ENCODE measurements around the gene KCNQ5.

KCNQ5 gene

DNA sequence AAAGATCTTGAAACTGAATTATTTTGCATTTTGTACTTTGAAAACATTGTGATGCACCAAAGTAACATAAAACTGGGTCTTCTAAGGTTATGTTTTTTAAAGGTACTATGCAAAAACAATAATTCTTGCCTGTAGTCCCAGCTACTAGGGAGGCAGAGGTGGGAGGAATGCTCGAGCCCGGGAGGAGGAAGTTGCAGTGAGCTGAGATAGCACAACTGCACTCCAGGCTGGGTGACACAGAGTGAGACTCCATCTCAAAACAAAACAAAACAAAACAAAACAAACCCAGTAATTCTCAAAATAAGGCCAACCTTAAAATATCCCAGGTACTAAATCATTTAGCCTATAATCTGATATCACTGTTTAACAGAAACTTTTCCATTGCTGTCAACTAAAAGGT lies 333.8 kb downstream of the KCNQ5 start:
- H3K4me3 ChIP-seq (ENCODE audit: low read depth, low read length): no peak overlapping the region
- TF ChIP-seq, protein P1, sequence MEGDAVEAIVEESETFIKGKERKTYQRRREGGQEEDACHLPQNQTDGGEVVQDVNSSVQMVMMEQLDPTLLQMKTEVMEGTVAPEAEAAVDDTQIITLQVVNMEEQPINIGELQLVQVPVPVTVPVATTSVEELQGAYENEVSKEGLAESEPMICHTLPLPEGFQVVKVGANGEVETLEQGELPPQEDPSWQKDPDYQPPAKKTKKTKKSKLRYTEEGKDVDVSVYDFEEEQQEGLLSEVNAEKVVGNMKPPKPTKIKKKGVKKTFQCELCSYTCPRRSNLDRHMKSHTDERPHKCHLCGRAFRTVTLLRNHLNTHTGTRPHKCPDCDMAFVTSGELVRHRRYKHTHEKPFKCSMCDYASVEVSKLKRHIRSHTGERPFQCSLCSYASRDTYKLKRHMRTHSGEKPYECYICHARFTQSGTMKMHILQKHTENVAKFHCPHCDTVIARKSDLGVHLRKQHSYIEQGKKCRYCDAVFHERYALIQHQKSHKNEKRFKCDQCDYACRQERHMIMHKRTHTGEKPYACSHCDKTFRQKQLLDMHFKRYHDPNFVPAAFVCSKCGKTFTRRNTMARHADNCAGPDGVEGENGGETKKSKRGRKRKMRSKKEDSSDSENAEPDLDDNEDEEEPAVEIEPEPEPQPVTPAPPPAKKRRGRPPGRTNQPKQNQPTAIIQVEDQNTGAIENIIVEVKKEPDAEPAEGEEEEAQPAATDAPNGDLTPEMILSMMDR (IDR thresholded peaks at IDR 0.05; ENCODE audit: borderline replicate concordance, insufficient read depth, low read depth, low read length): no peak

DNA sequence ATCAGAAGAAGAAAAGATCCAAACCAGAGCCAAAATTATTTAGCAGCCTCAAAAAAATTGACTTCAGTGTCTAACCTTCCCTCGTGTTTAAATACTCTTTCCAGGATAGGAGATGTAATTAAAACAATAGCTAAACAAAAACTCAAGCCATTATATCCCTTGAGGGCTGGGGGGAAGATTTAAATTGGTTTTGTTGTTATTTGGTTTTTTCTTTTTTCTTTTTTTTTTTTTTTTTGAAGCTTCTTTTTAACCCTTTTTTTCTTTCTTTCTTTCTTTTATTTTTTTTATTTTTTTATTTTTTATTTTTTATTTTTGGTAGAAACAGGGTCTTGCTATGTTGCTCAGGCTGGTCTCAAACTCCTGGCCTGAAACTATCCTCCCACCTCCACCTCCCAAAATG lies 334.4 kb downstream of the KCNQ5 start:
- H3K4me3 ChIP-seq (ENCODE audit: low read depth, low read length): no peak overlapping the region
- TF ChIP-seq, protein P1 (IDR thresholded peaks at IDR 0.05; ENCODE audit: borderline replicate concordance, insufficient read depth, low read depth, low read length): no peak

DNA sequence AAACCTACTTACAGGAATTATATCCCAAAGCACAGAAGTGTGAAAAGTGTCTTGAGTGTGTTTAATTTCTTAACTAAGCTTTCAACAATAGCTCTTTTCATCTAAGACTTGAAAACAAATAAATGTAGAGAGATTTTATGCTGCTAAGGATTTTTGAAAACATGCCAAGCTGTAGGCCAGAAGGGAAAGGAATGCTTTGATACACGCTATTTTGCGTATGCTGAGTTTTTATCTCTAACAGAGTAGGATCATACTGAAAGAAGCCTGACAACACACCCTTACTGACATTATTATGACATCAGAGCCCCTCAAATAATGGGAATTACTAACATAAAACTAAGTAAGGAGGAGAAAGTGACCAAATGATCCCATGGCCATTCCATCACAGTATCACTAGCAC lies 338.0 kb downstream of the KCNQ5 start:
- TF ChIP-seq, protein P1 (IDR thresholded peaks at IDR 0.05; ENCODE audit: borderline replicate concordance, insufficient read depth, low read depth, low read length): no peak
- H3K4me3 ChIP-seq (ENCODE audit: low read depth, low read length): no peak overlapping the region

DNA sequence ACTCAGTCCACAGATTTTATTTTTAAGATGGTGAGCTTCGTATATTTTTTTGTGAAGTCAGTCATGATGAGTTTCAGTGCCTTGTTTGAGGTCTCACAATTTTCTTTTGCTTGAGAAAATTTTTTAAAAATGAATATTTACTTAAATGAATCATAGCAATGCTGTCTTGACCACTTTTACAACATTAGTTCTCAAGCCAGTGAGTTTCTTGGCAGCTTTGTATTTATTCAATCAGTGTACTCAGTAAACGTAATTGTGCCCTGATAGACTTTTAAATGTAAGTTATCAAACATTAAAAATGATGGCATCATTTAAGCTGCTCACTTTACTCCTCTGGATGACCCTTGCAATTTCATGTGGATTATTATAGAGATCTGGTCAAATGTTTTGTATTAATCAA lies 342.1 kb downstream of the KCNQ5 start:
- H3K4me3 ChIP-seq (ENCODE audit: low read depth, low read length): no peak overlapping the region

DNA sequence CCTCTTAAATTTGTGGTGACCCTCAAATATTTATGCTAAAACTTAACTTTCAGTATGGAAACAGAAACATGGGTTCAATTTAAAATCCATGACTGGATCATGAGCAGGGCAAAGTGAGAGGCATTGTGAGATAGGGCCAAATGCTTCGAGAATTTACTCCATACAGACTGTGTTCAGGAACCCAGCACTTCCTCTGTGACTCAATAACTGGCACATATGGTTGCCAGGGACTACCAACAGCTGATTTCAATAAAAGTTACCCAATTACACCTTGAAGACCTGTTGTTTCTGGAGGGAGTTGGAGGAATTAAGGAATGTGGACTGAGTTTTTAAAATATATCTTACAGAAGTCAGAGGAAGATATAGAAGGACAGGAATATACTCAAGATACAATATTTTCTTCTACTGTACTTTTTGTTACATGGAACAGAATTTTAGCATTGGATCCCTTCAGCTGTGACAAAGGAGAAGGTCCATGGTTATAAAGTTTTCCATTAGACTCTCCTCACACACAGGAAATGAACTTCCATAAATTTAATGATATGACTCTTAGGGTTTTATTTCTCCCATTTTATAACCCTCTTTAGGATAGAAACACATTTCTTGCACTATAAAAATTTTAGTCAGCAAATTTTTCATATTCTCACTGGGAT lies 344.9 kb downstream of the KCNQ5 start:
- TF ChIP-seq, protein P1 (IDR thresholded peaks at IDR 0.05; ENCODE audit: borderline replicate concordance, insufficient read depth, low read depth, low read length): no peak
- H3K4me3 ChIP-seq (ENCODE audit: low read depth, low read length): no peak overlapping the region

More for the DNA sequence above, 342.1 kb downstream of the KCNQ5 start:
- TF ChIP-seq, protein P1 (IDR thresholded peaks at IDR 0.05; ENCODE audit: borderline replicate concordance, insufficient read depth, low read depth, low read length): no peak

DNA sequence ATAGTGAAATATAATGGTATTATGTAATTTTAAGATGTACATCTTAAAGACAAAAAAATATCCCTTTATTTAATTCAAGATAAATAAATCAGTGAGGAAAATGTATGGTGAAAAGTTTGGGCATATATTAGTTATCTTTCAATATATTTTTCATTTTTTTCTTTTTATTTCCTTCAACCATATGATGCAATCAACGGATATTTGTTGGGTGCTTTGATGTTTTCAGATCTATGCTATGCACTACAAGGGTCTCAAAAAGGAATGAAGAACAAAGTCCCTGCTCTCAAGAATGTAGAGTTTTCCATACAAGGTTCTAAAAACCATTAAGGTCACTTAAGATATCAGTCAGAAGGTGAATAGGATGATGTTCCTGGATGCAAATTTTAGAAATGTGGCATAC lies 345.5 kb downstream of the KCNQ5 start:
- H3K4me3 ChIP-seq (ENCODE audit: low read depth, low read length): no peak overlapping the region
- TF ChIP-seq, protein P1 (IDR thresholded peaks at IDR 0.05; ENCODE audit: borderline replicate concordance, insufficient read depth, low read depth, low read length): no peak

DNA sequence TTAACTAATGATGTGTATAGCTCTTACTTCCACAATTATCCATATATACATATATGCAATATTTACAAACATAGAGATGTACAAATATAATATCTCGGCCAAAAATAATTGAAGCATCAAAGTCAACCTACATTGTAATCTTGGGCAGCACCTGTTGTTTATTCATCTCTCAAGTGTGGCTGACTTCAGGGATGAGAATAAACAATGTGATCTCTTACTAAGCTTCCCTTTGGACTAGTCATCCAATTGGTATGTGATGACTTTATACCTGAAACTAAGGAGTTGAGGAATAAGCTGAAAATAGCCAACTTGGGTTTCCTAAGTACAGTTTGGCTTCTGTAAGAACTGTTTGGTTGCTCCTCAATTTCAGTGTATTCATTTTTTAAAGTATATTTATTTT lies 346.8 kb downstream of the KCNQ5 start:
- TF ChIP-seq, protein P1 (IDR thresholded peaks at IDR 0.05; ENCODE audit: borderline replicate concordance, insufficient read depth, low read depth, low read length): no peak

More for the DNA sequence above, 346.8 kb downstream of the KCNQ5 start:
- H3K4me3 ChIP-seq (ENCODE audit: low read depth, low read length): no peak overlapping the region
